Spinal cord (tissue), 10 donors: Measurements from ENCODE around the gene RAPGEF1. TPM values are rescaled to one million over a fixed set of nuclear protein-coding genes. Genes with fewer than 3 reads are reported as not detected.

Experiments used
- DNase-seq, 6 donors: peaks; one replicate each; pipeline versions ENCODE4 v3.0.0 to v3.0.0-alpha.2; 2013 to 2015; ENCODE audit warnings: low spot score in 6 of 6, low read depth in 4 of 6
- H3K27ac ChIP-seq: one replicate; pipeline ENCODE4 v1.5.1; 2013; ENCODE audit warnings: low read depth, low read length, control low read depth
- H3K27me3 ChIP-seq: one replicate; pipeline ENCODE4 v1.6.1; 2013; ENCODE audit warnings: low read length; ENCODE audit not compliant: control insufficient read depth, insufficient read depth
- H3K36me3 ChIP-seq: one replicate; pipeline ENCODE4 v1.6.1; 2013; ENCODE audit warnings: low read length; ENCODE audit not compliant: control insufficient read depth, insufficient read depth
- H3K4me1 ChIP-seq: one replicate; pipeline ENCODE4 v1.6.1; 2013; ENCODE audit warnings: low read length; ENCODE audit not compliant: control insufficient read depth, insufficient read depth
- H3K4me3 ChIP-seq: one replicate; pipeline ENCODE4 v1.5.1; 2013; ENCODE audit warnings: low read depth, low read length, control low read depth
- H3K9me3 ChIP-seq: one replicate; pipeline ENCODE4 v1.6.1; 2013; ENCODE audit warnings: low read length; ENCODE audit not compliant: control insufficient read depth, insufficient read depth
- WGBS: methylation state at CpG from one replicate; pipeline ENCODE4 v1.1.5; 2013; ENCODE audit warnings: missing lambda C conversion rate; ENCODE audit not compliant: insufficient coverage; 5-methylcytosine and 5-hydroxymethylcytosine counted together
- polyA plus RNA-seq, 2 donors: library from polyadenylated mRNA; unstranded; fragments of 120-200 nt; gene quantifications; one replicate each; pipeline ENCODE4 v1.2.1, GENCODE V29; 2013; ENCODE audit not compliant: insufficient read length in 2 of 2
- total RNA-seq, 2 donors: library from RNA; depleted of rRNA in 1 of 2; stranded (reverse); fragments of 120-200 nt in 1 of 2; fragments of >200 nt in 1 of 2; gene quantifications; one replicate each; pipeline versions ENCODE4 v1.2.3 to v1.2.4, GENCODE V29; 2013 to 2014
- donor health status: healthy.

The RAPGEF1 gene
- total and polyA plus RNA-seq, 4 donors: 39.7 to 175 (median 89.2) TPM

DNA sequence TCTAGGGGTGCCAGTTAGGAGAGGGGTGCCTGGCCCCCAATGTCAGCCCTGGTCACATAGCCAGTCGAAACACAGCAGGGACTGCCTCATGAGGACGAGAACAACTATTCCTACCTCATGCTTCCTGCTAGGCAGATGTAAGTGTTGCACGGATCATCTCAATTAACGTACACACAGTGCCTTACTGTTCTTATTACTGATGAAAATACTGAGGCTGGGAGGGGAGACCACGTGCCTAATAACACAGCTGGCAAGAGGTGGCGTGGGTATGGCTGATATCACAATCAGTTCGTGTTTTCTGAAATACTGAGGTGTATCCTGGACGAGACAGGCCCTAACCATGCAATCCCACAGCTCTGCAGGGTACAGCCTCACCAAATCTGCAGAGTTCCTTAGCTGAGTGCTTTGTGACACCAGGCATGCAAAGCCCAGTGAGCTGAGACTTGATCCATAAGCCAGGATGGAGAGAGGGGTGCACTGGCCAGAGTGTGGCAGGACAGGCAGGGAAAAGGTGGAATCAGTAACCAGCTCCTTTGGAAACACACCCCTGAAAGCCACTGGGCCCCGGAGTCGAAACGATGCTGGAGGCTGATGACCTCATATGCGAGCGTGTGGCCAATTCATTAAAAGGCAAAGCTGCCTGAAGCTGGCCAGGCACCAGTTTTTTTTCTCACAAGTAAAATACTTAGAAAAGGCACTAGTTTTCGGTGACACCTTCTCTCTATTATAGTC lies 130.6 kb downstream of the RAPGEF1 start:
- peak in 2 of 6 donors; percentile 56 to 82 for DNase-seq
- Histone ChIP-seq H3K4me3 (no peak overlapping the region), H3K27me3 (no peaks in the 10 kb centered on the region), H3K4me1 (peaks cover 24% of the 10 kb centered on the region), H3K9me3 (no peaks in the 10 kb centered on the region), H3K27ac (peak overlapping the region; percentile 75), H3K36me3 (peaks cover 65% of the 10 kb centered on the region)
- WGBS: 39% methylated on average over 7 of the region's 14 CpGs

DNA sequence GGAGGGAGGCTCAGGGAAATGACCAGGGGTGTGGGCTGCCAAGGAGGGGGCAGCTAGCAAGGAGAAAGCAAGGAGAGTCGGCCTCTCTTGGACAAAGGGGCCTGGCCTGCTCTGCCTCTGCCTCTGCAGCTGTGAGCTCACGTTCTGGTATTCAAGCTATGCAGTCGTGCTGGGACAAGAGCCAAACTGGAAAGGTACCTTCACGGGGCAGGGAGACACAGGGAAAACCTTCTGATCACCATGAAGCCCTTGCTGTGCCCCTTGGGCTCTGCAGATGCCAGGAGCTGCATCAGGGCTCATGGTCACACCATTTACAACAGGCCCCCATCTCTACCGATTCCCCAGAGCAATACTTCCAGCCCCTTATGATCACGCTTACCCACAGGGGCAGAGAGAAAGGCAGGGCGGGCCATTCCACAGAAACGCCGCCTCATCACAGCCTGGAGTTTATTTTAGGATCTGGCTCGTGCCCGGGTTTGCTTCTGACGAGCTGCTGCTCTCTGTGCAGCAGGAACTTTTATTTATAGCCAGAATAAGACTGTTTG lies 131.3 kb downstream of the RAPGEF1 start:
- Histone ChIP-seq H3K9me3 (no peaks in the 10 kb centered on the region), H3K4me3 (no peak overlapping the region), H3K27me3 (no peaks in the 10 kb centered on the region), H3K4me1 (peaks cover 24% of the 10 kb centered on the region), H3K36me3 (peaks cover 65% of the 10 kb centered on the region), H3K27ac (peak overlapping the region; percentile 75)
- peak in 2 of 6 donors; percentile 50 to 87 for DNase-seq
- 23% methylated on average over 6 of the region's 12 CpGs for WGBS

DNA sequence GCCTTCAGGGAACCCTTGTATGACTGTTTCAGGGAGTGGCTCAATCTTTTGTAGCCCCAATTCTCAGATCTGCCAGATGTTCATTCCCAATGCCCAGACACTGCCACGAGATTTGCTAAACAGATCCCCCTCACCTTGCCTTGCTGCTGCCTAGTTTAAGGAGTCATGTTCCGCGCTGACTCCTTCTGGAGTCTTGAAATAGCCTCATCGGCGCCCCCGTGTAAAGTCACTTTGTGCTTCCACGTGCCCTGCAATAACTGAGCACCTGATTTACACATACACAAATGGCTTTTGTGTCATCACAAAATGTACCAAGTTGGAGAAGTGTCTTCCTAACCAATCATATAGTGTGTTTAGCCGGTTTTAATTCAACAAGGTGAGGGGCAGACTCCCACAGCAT lies 132.3 kb downstream of the RAPGEF1 start:
- Histone ChIP-seq H3K9me3 (no peaks in the 10 kb centered on the region), H3K27me3 (no peaks in the 10 kb centered on the region), H3K4me3 (no peak overlapping the region), H3K36me3 (peaks cover 65% of the 10 kb centered on the region), H3K4me1 (peaks cover 24% of the 10 kb centered on the region), H3K27ac (no peak overlapping the region)
- no peak for DNase-seq
- whole genome bisulfite sequencing: 98% methylated on average over 4 of the region's 8 CpGs

DNA sequence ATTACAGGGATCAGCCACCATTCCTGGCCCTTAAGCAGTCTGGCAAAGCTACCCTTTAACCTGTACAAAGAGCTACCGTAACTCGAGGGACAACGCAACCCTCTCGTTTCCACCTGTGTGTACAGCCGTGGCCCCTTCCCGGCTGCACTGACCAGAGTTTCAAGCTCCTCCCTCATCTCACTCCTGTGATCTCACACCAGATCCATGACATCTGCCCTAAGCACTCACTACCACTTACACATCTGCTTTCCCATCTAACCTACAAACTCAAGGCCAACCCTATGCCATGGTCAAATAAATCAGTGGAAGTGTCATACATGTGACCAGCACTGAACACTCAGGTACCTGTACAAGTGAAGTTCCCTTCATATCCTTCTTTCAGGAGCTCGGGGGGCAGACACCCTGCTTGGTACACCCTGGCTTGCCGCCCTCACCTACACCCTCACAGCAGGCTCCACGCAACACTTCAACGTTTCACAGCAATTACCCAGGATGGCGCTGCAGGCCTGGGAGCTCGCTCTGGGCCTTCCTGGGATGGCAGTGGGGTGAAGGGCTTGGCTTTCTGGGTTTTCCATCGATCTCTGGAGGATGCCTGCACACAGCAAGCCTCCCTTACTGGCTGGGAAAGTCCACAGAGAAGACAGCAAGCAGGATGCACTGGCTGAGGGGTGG lies 132.8 kb downstream of the RAPGEF1 start:
- no peak overlapping the region for H3K4me3 ChIP-seq
- peaks cover 24% of the 10 kb centered on the region for H3K4me1 ChIP-seq
- peaks cover 66% of the 10 kb centered on the region for H3K36me3 ChIP-seq
- H3K9me3 ChIP-seq: no peaks in the 10 kb centered on the region
- 90% methylated on average over 11 of the region's 13 CpGs for WGBS
- H3K27me3 ChIP-seq: no peaks in the 10 kb centered on the region
- DNase-seq: no peak
- H3K27ac ChIP-seq: no peak overlapping the region

DNA sequence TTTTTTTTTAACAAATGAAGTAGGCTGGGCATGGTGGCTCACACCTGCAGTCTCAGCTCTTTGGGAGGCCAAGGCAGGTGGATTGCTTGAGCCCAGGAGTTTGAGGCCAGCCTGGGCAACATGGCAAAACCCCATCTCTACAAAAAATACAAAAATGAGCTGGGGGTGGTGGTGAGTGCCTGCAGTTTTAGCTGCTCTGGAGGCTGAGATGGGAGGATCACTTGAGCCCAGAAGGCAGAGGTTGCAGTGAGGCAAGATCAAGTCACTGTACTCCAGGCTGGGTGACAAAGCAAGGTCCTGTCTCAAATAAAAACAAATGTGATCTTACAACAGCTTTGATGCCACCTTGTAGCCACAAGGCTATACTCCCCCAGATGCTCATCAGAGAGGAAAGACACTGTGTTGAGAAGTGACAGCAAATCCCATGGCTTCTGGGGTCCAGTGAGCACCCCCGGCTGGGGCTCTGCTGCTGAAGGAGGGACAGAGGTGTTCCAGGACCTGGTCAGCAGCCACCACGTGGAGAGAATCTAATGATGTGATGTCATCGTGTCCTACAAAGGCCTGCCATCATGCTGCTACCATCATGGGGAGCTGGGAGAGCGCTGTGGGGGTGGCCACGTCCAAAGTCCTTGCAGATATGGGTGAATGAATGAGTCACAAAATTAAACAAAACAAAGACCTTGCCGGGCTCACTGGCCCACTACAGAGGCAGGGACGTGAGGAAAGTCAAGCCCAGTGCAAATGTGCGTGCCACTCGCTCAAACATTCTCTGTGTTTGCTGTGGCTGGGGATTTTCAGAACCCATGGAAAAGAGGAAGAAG lies 133.9 kb downstream of the RAPGEF1 start:
- 77% methylated on average over 6 of the region's 9 CpGs for WGBS
- Histone ChIP-seq H3K36me3 (peaks cover 75% of the 10 kb centered on the region), H3K4me1 (peaks cover 24% of the 10 kb centered on the region), H3K27me3 (no peaks in the 10 kb centered on the region), H3K9me3 (no peaks in the 10 kb centered on the region), H3K4me3 (no peak overlapping the region), H3K27ac (no peak overlapping the region)
- no peak for DNase-seq

DNA sequence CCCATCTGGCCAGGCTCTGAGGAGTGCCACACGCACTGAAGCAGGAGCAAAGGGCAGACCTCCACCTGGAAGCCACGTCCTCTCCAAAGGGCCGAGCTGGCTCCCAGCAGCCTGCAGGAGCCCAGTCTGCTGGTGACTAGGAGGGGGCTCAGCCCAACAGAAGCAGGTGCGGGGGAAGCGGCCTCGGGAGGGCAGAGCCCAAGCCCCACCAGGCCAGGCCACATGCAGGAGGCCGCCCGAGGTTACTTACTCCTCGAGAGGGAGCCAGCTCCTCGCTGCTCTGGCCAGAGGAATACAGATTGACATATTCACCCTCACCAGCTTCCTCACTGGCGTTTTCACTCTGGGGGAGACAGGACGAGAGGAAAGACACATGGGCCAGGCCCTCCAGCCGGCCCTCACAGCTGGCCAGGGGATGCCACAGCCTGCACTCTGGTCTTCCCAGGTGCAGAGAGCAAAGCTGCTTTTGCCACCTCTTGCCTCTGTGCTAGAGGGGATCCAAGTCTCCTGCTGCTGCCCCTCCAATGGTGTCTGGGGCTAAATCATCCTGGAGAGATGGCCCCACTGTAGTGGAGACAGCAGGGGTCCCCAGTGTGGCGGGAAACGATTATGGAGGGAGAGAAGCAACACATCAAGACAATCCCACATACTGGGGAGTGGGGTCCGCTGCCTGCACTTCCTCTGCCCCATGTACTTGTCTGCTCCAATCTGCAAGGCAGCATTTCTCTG lies 136.0 kb downstream of the RAPGEF1 start:
- WGBS: 79% methylated on average over 15 of the region's 16 CpGs
- no peak for DNase-seq
- H3K27ac ChIP-seq: no peak overlapping the region
- peaks cover 92% of the 10 kb centered on the region for H3K36me3 ChIP-seq
- H3K9me3 ChIP-seq: no peaks in the 10 kb centered on the region
- no peaks in the 10 kb centered on the region for H3K27me3 ChIP-seq
- H3K4me1 ChIP-seq: peaks cover 10% of the 10 kb centered on the region
- no peak overlapping the region for H3K4me3 ChIP-seq

DNA sequence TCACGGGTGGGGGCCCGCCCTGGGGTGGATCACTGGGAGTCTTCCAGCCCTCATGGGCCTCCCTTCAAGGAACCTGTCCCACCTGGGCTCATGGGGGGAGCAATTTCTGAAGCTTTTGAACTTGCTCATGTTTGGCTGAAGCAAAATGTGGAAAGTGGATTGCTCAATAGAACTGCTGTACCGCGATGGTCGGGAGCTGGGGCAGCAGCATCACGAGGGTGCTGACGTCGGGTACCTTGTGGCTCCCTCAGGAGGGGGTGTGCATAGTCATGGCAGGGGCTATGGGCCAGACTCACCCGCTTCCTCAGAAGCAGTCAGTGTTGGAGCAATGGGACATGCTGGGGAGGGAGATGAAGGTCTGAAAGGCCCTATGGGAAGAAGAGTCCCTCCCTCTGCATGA lies 136.7 kb downstream of the RAPGEF1 start:
- no peak for DNase-seq
- WGBS: 96% methylated on average over 8 of the region's 9 CpGs
- Histone ChIP-seq H3K27ac (no peak overlapping the region), H3K9me3 (no peaks in the 10 kb centered on the region), H3K4me1 (peaks cover 4% of the 10 kb centered on the region), H3K4me3 (no peak overlapping the region), H3K27me3 (no peaks in the 10 kb centered on the region), H3K36me3 (peaks cover 94% of the 10 kb centered on the region)

DNA sequence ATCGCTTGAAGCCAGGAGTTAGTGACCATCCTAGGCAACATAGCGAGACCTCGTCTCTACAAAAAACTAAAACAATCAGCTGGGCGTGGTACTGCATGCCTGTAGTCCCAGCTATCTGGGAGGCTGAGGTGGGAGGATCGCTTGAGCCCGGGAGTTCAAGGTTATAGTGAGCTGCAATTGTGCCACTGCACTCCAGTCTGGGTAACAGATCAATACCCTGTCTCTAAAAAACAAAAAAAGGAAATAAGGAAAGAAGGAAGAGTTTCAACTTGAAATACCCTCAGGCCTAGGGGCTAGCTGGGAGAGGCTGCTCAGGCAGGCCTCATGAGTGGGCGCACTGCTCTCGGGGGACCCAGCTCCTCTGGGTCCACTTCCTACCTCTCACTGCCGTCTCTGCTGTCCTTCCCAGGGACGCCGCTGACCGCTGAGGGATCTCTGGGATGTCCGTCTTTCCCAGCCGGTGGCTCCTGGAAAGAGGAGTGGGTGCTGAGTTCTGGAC lies 138.1 kb downstream of the RAPGEF1 start:
- Histone ChIP-seq H3K27ac (no peak overlapping the region), H3K4me1 (no peaks in the 10 kb centered on the region), H3K27me3 (no peaks in the 10 kb centered on the region), H3K9me3 (no peaks in the 10 kb centered on the region), H3K36me3 (peaks cover 94% of the 10 kb centered on the region), H3K4me3 (no peak overlapping the region)
- no peak for DNase-seq
- 90% methylated on average over 4 of the region's 14 CpGs for WGBS

DNA sequence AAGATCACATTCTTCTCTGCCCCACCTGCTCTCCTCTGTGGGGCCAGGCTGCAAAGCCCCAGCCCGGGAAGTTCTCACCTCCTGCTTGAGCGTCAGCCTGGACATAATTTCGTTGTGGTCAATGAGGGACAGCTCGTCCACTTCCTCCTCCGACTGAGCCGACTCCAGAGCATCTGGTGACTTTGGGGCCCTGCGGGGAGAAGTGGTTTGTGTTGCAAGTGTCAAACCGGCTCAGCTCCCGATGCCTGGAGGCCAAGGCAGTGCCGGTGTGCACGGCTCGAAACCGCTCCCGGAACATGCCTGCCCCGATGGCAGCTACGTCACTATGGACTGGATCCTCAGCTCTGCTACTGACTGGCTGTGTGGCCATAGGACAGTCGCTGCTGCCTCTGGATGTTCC lies 141.8 kb downstream of the RAPGEF1 start:
- no peaks in the 10 kb centered on the region for H3K9me3 ChIP-seq
- H3K27ac ChIP-seq: no peak overlapping the region
- WGBS: 65% methylated on average over 13 of the region's 17 CpGs
- H3K4me1 ChIP-seq: no peaks in the 10 kb centered on the region
- H3K4me3 ChIP-seq: no peak overlapping the region
- peaks cover 97% of the 10 kb centered on the region for H3K36me3 ChIP-seq
- peak in 1 of 6 donors; percentile 14 for DNase-seq
- no peaks in the 10 kb centered on the region for H3K27me3 ChIP-seq
